GM18505 (cell line): ENCODE results near the gene UCHL1.
"Not testable (repeated sequence)": the region's sequence is repeated elsewhere in the genome, so short reads cannot be mapped to it uniquely, and the experiment has no call there.

Experiments used
- ATAC-seq: cut with Tn5 transposase; IDR thresholded peaks from one replicate; pipeline ENCODE4 v1.9.1; 2021; ENCODE audit not compliant: unreplicated experiment
- POLR2A ChIP-seq: IDR thresholded peaks from 4 replicates; pipeline ENCODE4 v1.6.1; 2011; ENCODE audit warnings: borderline replicate concordance; ENCODE audit not compliant: insufficient read depth, insufficient read length; ENCODE audit errors: extremely low read depth

Gene UCHL1

DNA sequence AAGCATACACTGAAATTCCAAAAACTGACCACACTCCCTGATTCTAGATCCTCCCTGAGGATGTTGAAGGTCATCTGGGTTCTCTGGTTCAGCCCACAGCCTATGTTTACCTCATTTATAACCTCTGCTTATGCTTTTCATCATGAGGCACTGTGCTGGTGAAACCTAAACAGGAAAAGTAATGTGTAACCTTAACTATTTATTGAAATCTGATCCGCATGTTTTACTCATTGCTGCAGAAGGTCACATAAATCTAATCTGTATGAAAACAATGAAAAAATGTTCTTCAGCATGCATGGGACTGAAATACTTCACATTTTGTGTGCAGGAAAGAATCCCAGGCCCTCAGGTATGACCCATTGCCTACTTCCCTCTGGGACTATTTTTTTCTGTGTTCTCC lies 30.3 kb downstream of the UCHL1 start:
- ATAC-seq = no peak
- TF ChIP-seq POLR2A = no peak

DNA sequence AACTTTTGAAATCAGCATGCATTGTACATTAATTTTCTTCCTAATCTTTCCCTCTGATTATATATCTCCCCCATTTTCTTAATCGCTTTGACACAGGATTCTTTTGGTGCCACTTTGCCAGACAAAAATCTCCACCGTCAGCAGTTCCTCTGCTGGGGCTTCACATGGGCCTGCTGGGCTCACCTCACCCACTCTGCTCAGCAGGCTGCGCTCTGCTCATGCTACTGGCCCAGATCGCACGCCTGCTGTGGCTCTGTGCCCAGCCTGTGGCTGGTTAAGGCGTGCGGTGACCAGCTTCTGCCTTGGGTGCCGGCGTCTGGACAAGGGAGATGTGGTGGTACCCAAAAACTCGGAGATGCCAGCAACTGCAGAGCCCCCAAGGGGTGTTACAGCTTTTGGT lies 31.1 kb downstream of the UCHL1 start:
- TF ChIP-seq POLR2A = no peak
- no peak for ATAC-seq

DNA sequence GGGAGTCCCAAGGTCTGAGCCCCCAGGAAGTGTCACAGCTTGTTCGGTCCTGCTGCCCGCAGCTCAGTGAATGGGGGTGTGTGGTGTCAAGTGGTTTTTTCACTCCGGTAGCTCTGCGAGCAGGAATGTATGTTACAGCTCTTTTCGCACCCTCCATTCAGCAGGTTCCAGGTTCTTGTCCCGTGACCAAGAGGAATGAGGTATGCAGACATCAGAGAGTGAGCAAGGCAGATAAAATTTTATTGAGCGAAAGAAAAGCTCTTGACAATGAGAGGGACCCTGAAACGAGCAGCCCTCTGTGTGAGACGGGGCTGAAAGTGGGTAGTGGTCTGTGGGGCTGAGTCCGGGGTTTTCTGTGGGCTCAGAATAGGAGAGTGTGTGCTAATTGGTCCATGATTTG lies 31.5 kb downstream of the UCHL1 start:
- ATAC-seq = no peak
- TF ChIP-seq POLR2A = no peak

DNA sequence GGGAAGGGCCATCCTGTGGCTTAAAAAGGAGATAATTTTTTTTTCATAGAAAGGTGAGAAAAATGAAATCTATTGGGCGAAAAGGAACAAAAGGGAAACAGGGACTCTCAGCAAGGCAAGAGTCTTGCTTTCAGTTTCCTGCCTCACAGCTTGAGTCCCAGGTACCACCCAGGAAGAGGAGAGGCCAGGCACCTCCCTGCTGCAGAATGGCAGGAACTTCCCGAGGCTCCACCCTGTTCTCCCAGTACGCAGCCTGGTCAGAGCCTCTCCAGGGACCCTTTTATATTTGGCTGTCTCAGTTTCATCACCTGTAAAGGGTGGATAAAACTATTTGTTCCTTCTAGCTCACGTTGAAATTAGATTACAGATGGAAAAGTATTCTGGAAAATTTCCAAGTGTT lies 33.8 kb downstream of the UCHL1 start:
- no peak for ATAC-seq

DNA sequence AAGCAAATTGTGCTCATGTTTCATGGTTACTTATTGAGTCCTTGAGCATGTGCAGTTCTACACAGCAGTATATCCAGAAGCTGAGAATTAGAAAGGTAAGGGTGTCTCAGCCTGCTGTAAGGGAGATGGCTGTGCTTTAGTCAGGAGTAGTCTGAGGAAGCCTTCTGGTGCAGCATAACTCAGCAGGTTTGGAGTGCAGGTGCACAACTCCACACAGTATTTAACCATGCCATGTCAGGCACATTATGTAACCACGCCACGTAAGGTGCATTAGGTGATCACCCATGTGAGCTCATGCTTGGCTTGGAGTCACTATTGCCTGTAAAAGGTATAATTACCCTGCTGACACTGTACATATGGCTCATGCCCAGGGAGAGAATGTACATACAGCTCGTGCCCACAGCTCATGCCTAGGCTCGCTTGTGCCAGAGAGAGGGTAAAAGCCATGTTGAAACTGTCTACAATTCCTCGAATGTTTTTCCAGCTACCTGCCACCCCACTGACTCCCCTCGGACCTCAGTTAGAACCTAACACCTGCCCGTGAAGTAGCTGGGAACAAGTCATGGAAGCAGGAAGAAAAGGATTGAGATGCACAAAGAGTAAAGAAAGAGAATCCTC lies 37.8 kb downstream of the UCHL1 start:
- no peak for ATAC-seq
- TF ChIP-seq POLR2A = no peak

More for the DNA sequence above, 33.8 kb downstream of the UCHL1 start:
- no peak for TF ChIP-seq POLR2A

DNA sequence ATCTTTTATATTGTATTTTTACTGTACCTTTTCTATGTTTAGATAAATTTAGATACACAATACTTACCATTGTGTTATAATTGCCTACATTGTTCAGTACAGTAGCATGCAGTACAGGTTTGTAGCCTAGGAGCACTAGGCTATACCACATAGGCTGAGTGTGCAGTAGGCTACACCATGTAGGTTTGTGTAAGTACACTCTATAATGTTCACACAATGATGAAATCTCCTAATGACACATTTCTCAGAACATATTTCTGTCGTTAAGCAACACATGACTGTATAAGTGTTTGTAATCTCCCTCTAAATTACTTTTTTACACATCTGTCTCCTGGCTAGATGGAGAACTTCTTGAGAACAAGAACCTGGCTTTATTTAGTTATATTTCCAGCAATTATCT lies 40.3 kb downstream of the UCHL1 start:
- no peak for ATAC-seq
- TF ChIP-seq POLR2A = no peak

DNA sequence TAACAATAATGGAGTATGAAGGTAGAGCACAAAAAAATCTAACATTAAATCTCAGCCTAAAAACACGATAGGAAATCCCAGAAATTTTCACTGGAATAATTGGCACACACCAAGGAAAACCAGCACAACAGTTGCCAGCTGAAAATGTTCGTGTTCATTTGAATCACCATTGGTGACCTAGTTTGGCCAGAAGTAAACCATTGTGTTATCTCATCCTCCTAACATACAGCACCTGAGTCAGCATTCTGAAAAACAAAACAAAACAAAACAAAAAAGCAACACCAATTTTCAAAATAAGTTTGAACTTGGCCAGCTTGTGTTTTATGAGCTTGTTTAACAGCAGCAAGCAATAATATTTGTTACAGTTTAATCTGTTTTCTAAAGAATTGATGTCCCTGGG lies 41.1 kb downstream of the UCHL1 start:
- no peak for TF ChIP-seq POLR2A
- ATAC-seq = no peak

DNA sequence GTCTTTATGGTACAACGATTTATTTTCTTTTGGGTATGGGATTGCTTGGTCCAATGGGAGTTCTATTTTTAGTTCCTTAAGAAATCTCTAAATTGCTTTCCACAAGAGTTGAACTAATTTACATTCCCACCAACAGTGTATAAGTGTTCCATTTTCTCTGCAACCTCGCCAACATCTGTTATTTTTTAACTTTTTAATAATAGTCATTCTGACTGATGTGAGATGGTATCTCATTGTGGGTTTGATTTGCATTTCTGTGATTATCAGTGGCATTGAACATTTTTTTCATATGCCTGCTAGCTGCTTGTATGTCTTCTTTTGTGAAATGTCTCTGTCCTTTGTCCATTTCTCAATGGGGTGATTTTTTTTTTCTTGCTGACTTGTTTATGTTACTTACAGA lies 42.8 kb downstream of the UCHL1 start:
- TF ChIP-seq POLR2A = no peak
- no peak for ATAC-seq

DNA sequence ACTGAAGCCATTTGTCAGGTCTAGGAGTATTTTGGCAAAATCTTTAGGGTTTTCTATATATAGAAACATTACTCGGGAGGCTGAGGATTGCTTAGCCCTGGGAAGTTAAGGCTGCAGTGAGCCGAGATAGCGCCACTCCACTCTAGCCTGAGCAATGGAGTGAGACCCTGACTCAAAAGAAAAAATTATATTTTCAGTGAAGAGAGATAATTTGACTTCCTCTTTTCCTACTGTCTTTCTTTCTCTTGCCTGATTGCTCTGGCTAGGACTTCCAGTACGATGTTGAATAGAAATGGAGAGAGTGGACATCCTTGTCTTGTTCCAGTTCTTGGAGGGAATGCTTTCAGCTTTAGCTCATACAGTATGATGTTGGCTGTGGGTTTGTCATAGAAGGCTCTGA lies 44.4 kb downstream of the UCHL1 start:
- no peak for TF ChIP-seq POLR2A
- ATAC-seq = no peak

DNA sequence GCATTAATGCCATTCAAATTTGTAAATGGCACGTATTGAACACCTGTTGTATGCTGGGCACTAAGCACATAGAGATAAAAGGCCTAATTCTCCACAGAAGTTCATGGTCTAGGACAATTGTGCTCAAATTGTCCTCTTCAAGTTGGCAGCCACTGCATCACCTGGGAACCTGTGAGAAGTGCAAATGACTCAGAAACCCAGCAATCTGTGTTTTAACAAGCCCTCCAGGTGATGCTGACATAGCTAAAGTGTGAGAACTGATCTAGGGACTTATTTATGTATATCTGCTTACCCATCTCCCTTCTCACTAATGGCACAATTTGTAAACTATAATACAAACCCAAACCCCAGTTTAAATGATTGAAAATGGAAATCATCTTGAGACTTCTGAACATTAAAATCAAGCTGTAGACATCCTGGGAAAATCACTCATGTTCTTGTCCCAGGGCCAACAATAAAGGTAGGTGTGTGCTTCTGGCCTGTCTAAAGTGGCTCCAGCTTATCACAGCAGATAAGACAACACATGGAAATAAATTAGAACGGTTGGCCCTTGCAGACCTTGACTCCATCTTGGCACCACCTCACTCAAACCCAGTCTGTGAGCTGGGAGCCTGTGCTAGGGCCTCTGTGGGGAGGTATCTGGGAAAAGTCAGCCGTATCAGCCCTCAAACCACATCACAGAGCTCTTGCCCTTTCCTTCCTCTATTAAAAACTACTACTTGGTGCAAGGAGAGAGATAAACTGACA lies 46.8 kb downstream of the UCHL1 start:
- no peak for ATAC-seq
- TF ChIP-seq POLR2A = no peak

DNA sequence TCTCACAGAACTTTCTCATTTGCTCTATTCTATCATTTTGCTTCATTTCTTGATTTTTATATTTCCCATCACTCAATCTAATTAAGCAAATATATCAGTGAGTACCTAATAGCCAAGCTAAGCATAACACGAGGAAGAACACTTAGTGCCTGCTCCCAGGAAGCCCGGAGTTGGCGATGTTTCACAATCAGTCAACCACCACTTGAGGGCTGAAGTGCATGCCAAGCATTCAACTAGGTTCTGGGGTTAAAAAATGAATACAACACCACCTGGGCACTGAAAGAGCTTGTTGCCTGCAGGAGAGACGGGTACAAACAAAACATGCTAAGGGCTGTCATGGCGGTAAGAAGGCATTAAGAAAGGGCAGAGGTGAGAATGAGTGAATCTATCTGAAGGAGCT lies 47.5 kb downstream of the UCHL1 start:
- no peak for TF ChIP-seq POLR2A
- no peak for ATAC-seq

DNA sequence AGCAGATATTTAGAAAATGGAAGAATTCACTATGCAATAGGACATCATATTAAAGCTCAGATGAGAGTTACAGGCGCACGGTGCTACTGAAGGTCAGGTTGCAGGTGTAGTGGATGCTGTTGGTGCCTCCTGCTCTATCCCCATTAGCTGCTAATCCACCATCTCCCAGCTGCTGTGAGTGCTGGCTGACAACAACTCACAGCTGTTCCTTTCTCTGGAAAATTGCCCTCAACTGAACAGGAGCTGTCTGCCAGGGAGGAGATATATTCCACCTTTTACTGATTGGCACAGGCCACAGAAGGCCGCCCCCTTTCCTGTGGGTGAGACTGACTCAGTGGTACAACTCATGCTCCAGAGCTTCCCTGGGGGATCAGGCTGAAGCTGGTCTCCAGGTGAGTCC lies 48.7 kb downstream of the UCHL1 start:
- TF ChIP-seq POLR2A = no peak
- no peak for ATAC-seq

DNA sequence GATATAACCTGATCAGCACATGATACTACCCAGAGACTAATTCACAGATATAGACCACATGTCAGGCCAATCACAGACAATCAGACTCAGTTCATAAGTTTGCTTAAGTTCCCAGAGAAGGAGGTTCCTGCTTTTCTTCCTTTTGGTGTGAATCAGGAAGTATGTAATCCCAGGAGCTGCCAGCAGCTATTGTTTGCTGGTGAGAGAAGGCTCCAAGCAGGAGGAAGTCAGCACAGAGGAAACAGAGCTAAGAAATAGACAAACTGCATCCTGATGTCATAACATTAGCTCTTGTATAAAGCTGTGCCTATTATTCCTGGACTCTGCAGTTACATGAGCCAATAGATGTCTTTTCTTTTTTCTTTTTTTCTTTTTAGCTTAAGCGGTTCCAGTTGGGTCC lies 50.9 kb downstream of the UCHL1 start:
- no peak for TF ChIP-seq POLR2A
- no peak for ATAC-seq

DNA sequence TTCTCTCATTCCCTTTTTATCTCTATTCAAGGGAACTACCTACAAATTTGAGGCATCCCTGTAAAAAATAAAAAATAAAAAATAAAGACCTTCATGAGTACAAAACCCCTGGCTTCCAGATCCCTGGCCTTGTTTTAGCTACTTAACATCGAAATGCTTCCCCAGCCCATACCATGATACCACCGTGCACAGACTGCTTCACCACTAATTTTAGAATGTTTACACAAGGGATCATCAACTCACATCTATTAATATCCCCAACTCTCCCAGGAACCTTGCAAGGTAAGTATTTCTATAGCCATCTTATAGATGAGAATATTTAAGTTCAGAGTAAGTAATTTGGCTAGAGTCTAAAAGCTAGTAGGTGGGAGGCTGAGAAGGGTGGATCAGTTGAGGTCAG lies 51.7 kb downstream of the UCHL1 start:
- TF ChIP-seq POLR2A = no peak
- no peak for ATAC-seq

DNA sequence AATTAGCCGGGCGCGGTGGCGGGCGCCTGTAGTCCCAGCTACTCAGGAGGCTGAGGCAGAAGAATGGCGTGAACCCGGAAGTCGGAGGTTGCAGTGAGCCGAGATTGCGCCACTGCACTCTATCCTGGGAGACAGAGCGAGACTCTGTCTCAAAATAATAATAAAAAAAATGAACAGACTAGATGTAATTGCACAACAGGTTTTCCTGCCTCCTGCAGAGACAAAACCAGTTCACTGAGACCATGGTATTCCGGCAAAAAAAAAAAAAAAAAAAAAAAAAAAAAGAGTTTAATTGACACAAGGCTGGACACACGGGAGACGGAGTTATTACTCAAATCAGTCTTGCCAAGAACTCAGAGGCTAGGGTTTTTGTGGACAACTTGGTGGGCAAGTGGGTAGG lies 58.7 kb downstream of the UCHL1 start:
- not testable (repeated sequence) for ATAC-seq
